IMR-90 (cell line): Measurements from ENCODE around the gene VCL. TPM values are rescaled to one million over a fixed set of nuclear protein-coding genes. Genes with fewer than 3 reads are reported as not detected.

ENCODE experiments used
- ATAC-seq: fragments of 200-7000 bp; cut with Tn5 transposase; 2 replicates; pipeline ENCODE4 v1.9.1; 2020; ENCODE audit warnings: low read depth, mild to moderate bottlenecking, moderate library complexity
- BruUV-seq: library from RNA; stranded (reverse); fragments of 400-500 nt; replicated peaks from 2 replicates; lab custom pipeline; 2021; lab: Mats Ljungman, UMichigan
- CTCF ChIA-PET: fragments of 300-600 bp; formaldehyde crosslinking; extraction: SDS; loops from one replicate; lab custom pipeline; 2021; ENCODE audit warnings: antibody characterized with exemption; lab: Yijun Ruan, JAX
- POLR2A ChIA-PET: fragments of 300-600 bp; sonication (Branson Sonifier 250); formaldehyde crosslinking; loops from one replicate; lab custom pipeline; 2022; ENCODE audit warnings: antibody characterized with exemption; ENCODE audit not compliant: unreplicated experiment; lab: Charles Lee
- DNase-seq: peaks from one replicate; pipeline ENCODE4 v3.0.0; 2013
- H2AFZ ChIP-seq: replicated peaks from 2 replicates; pipeline ENCODE3; 2013; ENCODE audit warnings: low read length, mild to moderate bottlenecking; ENCODE audit not compliant: poor library complexity
- H2AK5ac ChIP-seq: 2 replicates; pipeline ENCODE4 v1.6.1; 2013; ENCODE audit warnings: low read depth, low read length, inconsistent platforms
- H2AK9ac ChIP-seq: replicated peaks from 2 replicates; pipeline ENCODE3; 2013; ENCODE audit warnings: mild to moderate bottlenecking, low read depth, low read length, moderate library complexity; ENCODE audit not compliant: poor library complexity
- H2BK120ac ChIP-seq: 2 replicates; pipeline ENCODE4 v1.6.1; 2013; ENCODE audit warnings: low read depth, low read length, inconsistent platforms
- H2BK15ac ChIP-seq: 3 replicates; pipeline ENCODE4 v1.6.1; 2013; ENCODE audit warnings: low read depth, low read length, inconsistent platforms
- H2BK20ac ChIP-seq: 2 replicates; pipeline ENCODE4 v1.6.1; 2013; ENCODE audit warnings: low read depth, mild to moderate bottlenecking, inconsistent platforms, low read length, moderate library complexity
- H2BK5ac ChIP-seq: 2 replicates; pipeline ENCODE4 v1.6.1; 2013; ENCODE audit warnings: mild to moderate bottlenecking, low read depth, low read length, inconsistent platforms; ENCODE audit not compliant: poor library complexity, severe bottlenecking
- H3K14ac ChIP-seq: replicated peaks from 2 replicates; pipeline ENCODE4 v1.6.1; 2013; ENCODE audit warnings: low read depth, low read length, inconsistent platforms
- H3K18ac ChIP-seq: 2 replicates; pipeline ENCODE4 v1.6.1; 2013; ENCODE audit warnings: low read depth, low read length, control low read depth
- H3K23ac ChIP-seq: 2 replicates; pipeline ENCODE4 v1.6.1; 2013; ENCODE audit warnings: low read depth, low read length, inconsistent platforms
- H3K27ac ChIP-seq: 2 replicates; pipeline ENCODE4 v1.5.1; 2013; ENCODE audit warnings: mild to moderate bottlenecking, control low read depth, low read length; ENCODE audit not compliant: insufficient read depth
- H3K27me3 ChIP-seq: 2 replicates; pipeline ENCODE4 v1.6.1; 2013; ENCODE audit warnings: low read length; ENCODE audit not compliant: control insufficient read depth, insufficient read depth
- H3K36me3 ChIP-seq: 2 replicates; pipeline ENCODE4 v1.6.1; 2013; ENCODE audit warnings: low read length, mixed read lengths; ENCODE audit not compliant: control insufficient read depth, insufficient read depth
- H3K4ac ChIP-seq: 2 replicates; pipeline ENCODE4 v1.6.1; 2013; ENCODE audit warnings: low read depth, low read length, inconsistent platforms
- H3K4me1 ChIP-seq: 2 replicates; pipeline ENCODE4 v1.6.1; 2013; ENCODE audit warnings: low read length, mixed read lengths; ENCODE audit not compliant: control insufficient read depth, insufficient read depth
- H3K4me2 ChIP-seq: 2 replicates; pipeline ENCODE4 v1.6.1; 2013; ENCODE audit warnings: low read depth, mild to moderate bottlenecking, control low read depth, low read length, moderate library complexity
- H3K4me3 ChIP-seq: 2 replicates; pipeline ENCODE4 v1.5.1; 2013; ENCODE audit warnings: low read depth, mild to moderate bottlenecking, control low read depth, low read length, moderate library complexity; ENCODE audit not compliant: insufficient read depth
- H3K56ac ChIP-seq: 2 replicates; pipeline ENCODE4 v1.6.1; 2013; ENCODE audit warnings: low read length, inconsistent platforms; ENCODE audit not compliant: insufficient read depth; ENCODE audit errors: extremely low read depth
- H3K79me1 ChIP-seq, 2 experiments: 2 replicates each; pipeline ENCODE4 v1.6.1; 2013; ENCODE audit warnings: low read length in 2 of 2, inconsistent platforms in 1 of 2, low read depth in 1 of 2
- H3K9ac ChIP-seq: 2 replicates; pipeline ENCODE4 v1.6.1; 2013; ENCODE audit warnings: low read depth, low read length, control low read depth
- H3K9me1 ChIP-seq: 2 replicates; pipeline ENCODE4 v1.6.1; 2013; ENCODE audit warnings: low read length, inconsistent platforms; ENCODE audit not compliant: insufficient read depth
- H3K9me3 ChIP-seq: 2 replicates; pipeline ENCODE4 v1.6.1; 2013; ENCODE audit warnings: low read length; ENCODE audit not compliant: control insufficient read depth, insufficient read depth
- H4K20me1 ChIP-seq: 2 replicates; pipeline ENCODE4 v1.6.1; 2013; ENCODE audit warnings: low read length, inconsistent platforms; ENCODE audit not compliant: insufficient read depth
- H4K5ac ChIP-seq: 2 replicates; pipeline ENCODE4 v1.6.1; 2013; ENCODE audit warnings: mild to moderate bottlenecking, low read depth, low read length, control low read depth
- H4K8ac ChIP-seq, 2 experiments: 2 replicates each; pipeline ENCODE4 v1.6.1; 2013; ENCODE audit warnings: low read depth in 2 of 2, low read length in 2 of 2, control low read depth in 1 of 2, inconsistent platforms in 1 of 2
- H4K91ac ChIP-seq: 2 replicates; pipeline ENCODE4 v1.6.1; 2013; ENCODE audit warnings: low read depth, low read length, inconsistent platforms; ENCODE audit not compliant: insufficient read depth
- CEBPB ChIP-seq: IDR thresholded peaks from 2 replicates; pipeline ENCODE4 v1.6.1; 2012; ENCODE audit warnings: low read depth, low read length, improper control_type of control experiment
- RFX5 ChIP-seq: IDR thresholded peaks from 2 replicates; pipeline ENCODE4 v1.8.0; 2012; ENCODE audit warnings: low read depth, mild to moderate bottlenecking, low read length, moderate library complexity
- WGBS, 2 experiments: methylation state at CpG; one replicate each; pipeline versions ENCODE4 v1.1.5 to v1.1.7; 2013; ENCODE audit warnings: missing lambda C conversion rate in 2 of 2; ENCODE audit not compliant: insufficient read length in 1 of 2; ENCODE audit errors: extremely low coverage in 2 of 2; 5-methylcytosine and 5-hydroxymethylcytosine counted together
- dilution Hi-C: fragments of 300-500 bp; cut with HindIII; formaldehyde crosslinking; loops from one replicate; pipeline ENCODE4 v1.14.3; 2018; ENCODE audit warnings: low sequenced_read_pairs; ENCODE audit not compliant: unreplicated experiment
- in situ Hi-C: fragments of 300-500 bp; cut with MboI; formaldehyde crosslinking; loops from 3 replicates; pipeline ENCODE4 v1.14.3; 2019; ENCODE audit warnings: low sequenced_read_pairs, inconsistent platforms, mixed read lengths
- intact Hi-C: fragments of 100-400 bp; cut with micrococcal nuclease; formaldehyde crosslinking; loops from 2 replicates; pipeline ENCODE4 v1.10.0; 2022
- polyA plus RNA-seq, 3 experiments: library from polyadenylated mRNA; depleted of rRNA; stranded (reverse); fragments of >200 nt; gene quantifications; 2 replicates each; pipeline ENCODE4 v1.2.3, GENCODE V29; 2012; ENCODE audit warnings: low replicate concordance in 1 of 3
- total RNA-seq: library from RNA; depleted of rRNA; stranded (reverse); fragments of >200 nt; gene quantifications from 2 replicates; pipeline ENCODE4 v1.2.3, GENCODE V29; 2012

VCL gene
- total and polyA plus RNA-seq, 2 of the 4 experiments (the other 2 are of a cell fraction) = 227 to 283 TPM

GRCh38 chr10:74092372-74092771 lies 94.5 kb downstream of the VCL start:
- Histone ChIP-seq H3K18ac (no peak overlapping the region), H3K27me3 (no peaks in the 10 kb centered on the region), H3K4me3 (no peak overlapping the region), H2BK120ac (no peak overlapping the region), H2BK20ac (no peak overlapping the region), H3K56ac (no peak overlapping the region), H3K23ac (no peak overlapping the region), H2BK5ac (no peak overlapping the region), H3K4me1 (peaks cover 11% of the 10 kb centered on the region), H3K9ac (no peak overlapping the region), H4K5ac (no peak overlapping the region), H2AFZ (no peak overlapping the region), H4K8ac (no peak overlapping the region), H4K91ac (no peak overlapping the region), H2BK15ac (no peak overlapping the region), H2AK5ac (no peak overlapping the region), H3K27ac (no peak overlapping the region; the same call in 1 of the 2 replicates), H4K20me1 (peaks cover 42% of the 10 kb centered on the region), H3K79me1 (peaks cover 40 to 80% of the 10 kb centered on the region in 2 experiments), H3K4me2 (no peak overlapping the region), H2AK9ac (no peak overlapping the region), H3K9me1 (peaks cover 17% of the 10 kb centered on the region), H3K36me3 (peaks cover 65% of the 10 kb centered on the region), H3K14ac (no peak overlapping the region), H3K4ac (no peak overlapping the region), H3K9me3 (no peaks in the 10 kb centered on the region)
- WGBS, 2 experiments = no CpG with 5 or more reads among the region's 3 CpGs
- ChIA-PET CTCF (interaction anchor here (1.2 kb wide), 1 partner anchor 11 kb away, joined by 6 read pairs; no protein-coding TSS in a partner anchor), POLR2A (no interaction called here)
- intact Hi-C loops (no loop called here), dilution Hi-C loops (no loop called here), in situ Hi-C loops (no loop called here)
- BruUV-seq = no TSS peak
- ATAC-seq (peak; percentile 78), DNase-seq (peak; percentile 55)
- TF ChIP-seq RFX5 (no peak), CEBPB (peak; percentile 55; the same call in 1 of the 2 replicates)
